Fibroblast of mammary gland (primary cell): ENCODE measurements around the gene FIBCD1.

ENCODE experiments used
- DNase-seq: peaks from one replicate; pipeline ENCODE4 v3.0.0-alpha.2; 2010; ENCODE audit warnings: low read depth
- H3K4me3 ChIP-seq: 2 replicates; pipeline ENCODE4 v1.5.1; 2011; ENCODE audit warnings: low read depth, mild to moderate bottlenecking, low read length, moderate library complexity; ENCODE audit not compliant: control insufficient read depth
- CTCF ChIP-seq: conservative IDR thresholded peaks from 2 replicates; pipeline ENCODE4 v1.5.1; 2011; ENCODE audit warnings: low read depth, low read length, inconsistent platforms; ENCODE audit not compliant: control insufficient read depth, insufficient read depth

The FIBCD1 gene

GRCh38 chr9:130942084-130942483, 3.0 kb upstream of the FIBCD1 start:
- TF ChIP-seq CTCF = no peak
- no peak overlapping the region for H3K4me3 ChIP-seq
- no peak for DNase-seq

GRCh38 chr9:130940693-130941576, 1.9 kb upstream of the FIBCD1 start:
- DNase-seq = peak; percentile 22
- peak; percentile 65 for TF ChIP-seq CTCF
- H3K4me3 ChIP-seq = no peak overlapping the region

DNA sequence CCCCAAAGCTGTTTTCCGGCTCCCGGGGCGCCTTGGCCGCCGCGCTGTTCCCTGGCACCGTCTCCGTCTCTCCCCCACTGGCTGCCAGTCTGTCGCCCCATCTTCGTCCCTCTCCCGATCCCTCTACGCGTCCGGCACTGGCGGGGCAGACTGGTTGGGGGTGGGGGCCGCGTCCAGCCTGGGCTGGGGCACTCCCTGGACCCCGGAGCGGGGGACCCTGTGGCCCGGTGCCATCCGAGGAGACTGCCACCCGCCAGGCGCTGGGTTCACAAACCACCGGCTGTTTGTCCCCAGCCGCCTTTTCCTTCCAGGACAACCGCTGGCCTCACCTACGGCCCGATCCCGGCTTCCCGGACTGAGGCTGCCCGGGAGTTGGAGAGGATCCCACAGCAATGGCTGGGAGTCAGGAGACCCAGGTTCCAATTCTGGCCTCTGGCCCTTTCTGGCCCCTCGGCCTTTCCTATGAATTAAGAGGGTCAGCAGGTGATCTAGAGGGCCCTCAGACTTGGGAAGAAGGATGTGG, 1.0 kb upstream of the FIBCD1 start:
- no peak overlapping the region for H3K4me3 ChIP-seq
- no peak for DNase-seq
- TF ChIP-seq CTCF = no peak

- TF ChIP-seq CTCF = no peak
- peak overlapping the region; percentile 40 for H3K4me3 ChIP-seq
- DNase-seq = no peak
These were observed 469 bp upstream of the FIBCD1 start for GRCh38 chr9:130939405-130940026.

- no peak overlapping the region for H3K4me3 ChIP-seq
- TF ChIP-seq CTCF = no peak
- DNase-seq = no peak
These were observed 829 bp downstream of the FIBCD1 start for GRCh38 chr9:130938184-130938651.

GRCh38 chr9:130937146-130938076, 1.6 kb downstream of the FIBCD1 start:
- DNase-seq = no peak
- TF ChIP-seq CTCF = no peak
- no peak overlapping the region for H3K4me3 ChIP-seq
